Activated CD4-positive, alpha-beta T cell treated with anti-CD3 and anti-CD28 coated beads, Interleukin-10, Interleukin-2, amounts not matched to agents 100 ng/mL and 50 ng/mL, durations not matched to agents 16 hours and 8 hours (primary cell): Measurements from ENCODE around the gene TTLL12.

Experiments
- DNase-seq: peaks from one replicate; pipeline ENCODE4 v3.0.0-alpha.2; 2020

Gene TTLL12

GRCh38 chr22:43198126-43198525 is 11.2 kb upstream of the TTLL12 start:
- no peak for DNase-seq

- no peak for DNase-seq
Measured at GRCh38 chr22:43197271-43197941, 10.5 kb upstream of the TTLL12 start.

- DNase-seq = no peak
Measured at GRCh38 chr22:43191831-43192230, 4.9 kb upstream of the TTLL12 start.

- no peak for DNase-seq
Measured at GRCh38 chr22:43188829-43189545, 2.1 kb upstream of the TTLL12 start.

- DNase-seq = peak; percentile 98
Measured at GRCh38 chr22:43187171-43188099, 501 bp upstream of the TTLL12 start.

- DNase-seq = no peak
Measured at GRCh38 chr22:43185860-43186261, 1.1 kb downstream of the TTLL12 start.

GRCh38 chr22:43183496-43184277 is 3.2 kb downstream of the TTLL12 start:
- no peak for DNase-seq

- no peak for DNase-seq
Measured at GRCh38 chr22:43182726-43183125, 4.2 kb downstream of the TTLL12 start.

- no peak for DNase-seq
Measured at GRCh38 chr22:43182118-43182517, 4.8 kb downstream of the TTLL12 start.

GRCh38 chr22:43181321-43182076 is 5.4 kb downstream of the TTLL12 start:
- no peak for DNase-seq

GRCh38 chr22:43180670-43181069 is 6.3 kb downstream of the TTLL12 start:
- no peak for DNase-seq

- no peak for DNase-seq
Measured at GRCh38 chr22:43179911-43180195, 7.1 kb downstream of the TTLL12 start.

- no peak for DNase-seq
Measured at GRCh38 chr22:43179146-43179910, 7.6 kb downstream of the TTLL12 start.

GRCh38 chr22:43177479-43177878 is 9.5 kb downstream of the TTLL12 start:
- no peak for DNase-seq

- DNase-seq = no peak
Measured at GRCh38 chr22:43176090-43176489, 10.8 kb downstream of the TTLL12 start.

GRCh38 chr22:43174941-43175531 is 11.9 kb downstream of the TTLL12 start:
- no peak for DNase-seq

- no peak for DNase-seq
Measured at GRCh38 chr22:43173976-43174720, 12.8 kb downstream of the TTLL12 start.

GRCh38 chr22:43173566-43173965 is 13.4 kb downstream of the TTLL12 start:
- DNase-seq = no peak

- DNase-seq = no peak
Measured at GRCh38 chr22:43172191-43172590, 14.7 kb downstream of the TTLL12 start.

- no peak for DNase-seq
Measured at GRCh38 chr22:43171607-43172006, 15.3 kb downstream of the TTLL12 start.
